Suprapubic skin (tissue), 3 donors: ENCODE results near the gene ENDOD1.

Experiments used
- CTCF ChIP-seq, 2 donors: fragments of 200-600 bp in 1 of 2; fragments of 450-650 bp in 1 of 2; sonication (generic) in 1 of 2; IDR thresholded peaks; one replicate each; pipeline ENCODE4 v1.5.1; 2016 to 2019; ENCODE audit warnings: antibody characterized with exemption in 2 of 2, mild to moderate bottlenecking in 1 of 2, moderate library complexity in 1 of 2
- POLR2A ChIP-seq, 2 donors: fragments of 450-650 bp; IDR thresholded peaks; one replicate each; pipeline ENCODE4 v1.6.1; 2017; ENCODE audit warnings: antibody characterized with exemption in 2 of 2, mild to moderate bottlenecking in 2 of 2, moderate library complexity in 2 of 2

GRCh38 chr11:95134491-95134890 lies 44.8 kb downstream of the ENDOD1 start:
- TF ChIP-seq POLR2A (IDR thresholded peaks at IDR 0.05) (no peak), CTCF (IDR thresholded peaks at IDR 0.05) (no peak)
